Stimulated activated CD8-positive, alpha-beta memory T cell treated with anti-CD3 and anti-CD28 coated beads, Interleukin-15, amount 100 ng/mL, for 24 hours (primary cell): ENCODE measurements around the gene KIAA1328.
"Not testable (repeated sequence)": the region's sequence is repeated elsewhere in the genome, so short reads cannot be mapped to it uniquely, and the experiment has no call there.

Experiments used
- DNase-seq: peaks from one replicate; pipeline ENCODE4 v3.0.0-alpha.2; 2020; ENCODE audit warnings: low read depth

Gene KIAA1328

GRCh38 chr18:36887864-36888263 is 58.9 kb downstream of the KIAA1328 start:
- DNase-seq, result no peak

- no peak for DNase-seq
Measured at GRCh38 chr18:36888778-36889177, 59.9 kb downstream of the KIAA1328 start.

GRCh38 chr18:36889321-36889720 is 60.4 kb downstream of the KIAA1328 start:
- no peak for DNase-seq

GRCh38 chr18:36889742-36890141 is 60.8 kb downstream of the KIAA1328 start:
- DNase-seq, result no peak

GRCh38 chr18:36890598-36890997 is 61.7 kb downstream of the KIAA1328 start:
- DNase-seq, result no peak

GRCh38 chr18:36893227-36893626 is 64.3 kb downstream of the KIAA1328 start:
- no peak for DNase-seq

- DNase-seq, result no peak
Measured at GRCh38 chr18:36895606-36896005, 66.7 kb downstream of the KIAA1328 start.

GRCh38 chr18:36897253-36897652 is 68.3 kb downstream of the KIAA1328 start:
- DNase-seq, result no peak

GRCh38 chr18:36899289-36899688 is 70.4 kb downstream of the KIAA1328 start:
- no peak for DNase-seq

- DNase-seq, result no peak
Measured at GRCh38 chr18:36900466-36900865, 71.5 kb downstream of the KIAA1328 start.

- no peak for DNase-seq
Measured at GRCh38 chr18:36901277-36901701, 72.4 kb downstream of the KIAA1328 start.

- no peak for DNase-seq
Measured at GRCh38 chr18:36903215-36903928, 74.4 kb downstream of the KIAA1328 start.

GRCh38 chr18:36905571-36905970 is 76.6 kb downstream of the KIAA1328 start:
- no peak for DNase-seq

- DNase-seq, result not testable (repeated sequence)
Measured at GRCh38 chr18:36909282-36909681, 80.4 kb downstream of the KIAA1328 start.

- DNase-seq, result no peak
Measured at GRCh38 chr18:36912887-36913286, 84.0 kb downstream of the KIAA1328 start.

- no peak for DNase-seq
Measured at GRCh38 chr18:36917907-36918306, 89.0 kb downstream of the KIAA1328 start.

- no peak for DNase-seq
Measured at GRCh38 chr18:36929601-36930000, 100.7 kb downstream of the KIAA1328 start.

- DNase-seq, result no peak
Measured at GRCh38 chr18:36931106-36931505, 102.2 kb downstream of the KIAA1328 start.

GRCh38 chr18:36933552-36933951 is 104.6 kb downstream of the KIAA1328 start:
- DNase-seq, result no peak

GRCh38 chr18:36934884-36935283 is 106.0 kb downstream of the KIAA1328 start:
- no peak for DNase-seq

- DNase-seq, result no peak
Measured at GRCh38 chr18:36942264-36942663, 113.3 kb downstream of the KIAA1328 start.

GRCh38 chr18:36947820-36948348 is 119.0 kb downstream of the KIAA1328 start:
- DNase-seq, result no peak

GRCh38 chr18:36950282-36950681 is 121.4 kb downstream of the KIAA1328 start:
- DNase-seq, result no peak

- no peak for DNase-seq
Measured at GRCh38 chr18:36950960-36951359, 122.0 kb downstream of the KIAA1328 start.
